Activated naive CD4-positive, alpha-beta T cell treated with anti-CD3 and anti-CD28 coated beads for 36 hours (primary cell): ENCODE measurements around the gene RBM47. TPM values are rescaled to one million over a fixed set of nuclear protein-coding genes. Genes with fewer than 3 reads are reported as not detected.
"Not testable (repeated sequence)": the region's sequence is repeated elsewhere in the genome, so short reads cannot be mapped to it uniquely, and the experiment has no call there.

ENCODE experiments used
- CTCF ChIA-PET: fragments of 350-600 bp; sonication (Branson Sonifier 250); formaldehyde crosslinking; loops from one replicate; lab custom pipeline; 2021; ENCODE audit warnings: antibody characterized with exemption; lab: Charles Lee
- DNase-seq: peaks from one replicate; pipeline ENCODE4 v3.0.0-alpha.2; 2020
- H3K27ac Mint-ChIP-seq: one replicate; pipeline ENCODE4 v1.8.0; 2021; ENCODE audit warnings: mild to moderate bottlenecking, mixed read lengths
- H3K27me3 Mint-ChIP-seq: one replicate; pipeline ENCODE4 v1.8.0; 2021; ENCODE audit warnings: low read depth, mixed read lengths
- H3K36me3 Mint-ChIP-seq: one replicate; pipeline ENCODE4 v1.8.0; 2021; ENCODE audit warnings: low read depth, mixed read lengths
- H3K4me1 Mint-ChIP-seq: one replicate; pipeline ENCODE4 v1.8.0; 2021; ENCODE audit warnings: low read depth, mixed read lengths
- H3K4me3 Mint-ChIP-seq: one replicate; pipeline ENCODE4 v1.8.0; 2021; ENCODE audit warnings: mild to moderate bottlenecking, moderate library complexity, mixed read lengths
- H3K9me3 Mint-ChIP-seq: one replicate; pipeline ENCODE4 v1.8.0; 2021; ENCODE audit warnings: mixed read lengths
- intact Hi-C: fragments of 100-400 bp; cut with micrococcal nuclease; formaldehyde crosslinking; loops from one replicate; pipeline ENCODE4 v1.15.1; 2023
- total RNA-seq, 2 experiments: library from RNA; stranded (reverse); gene quantifications; one replicate each; pipeline ENCODE4 v1.2.3, GENCODE V29; 2021

Gene RBM47
- total RNA-seq, 2 experiments from 2014 or later, result 1.1 to 1.7 TPM

GRCh38 chr4:40419231-40419912, 210.3 kb downstream of the RBM47 start:
- no peaks in the 10 kb centered on the region for H3K36me3 Mint-ChIP-seq
- no peak overlapping the region for H3K4me3 Mint-ChIP-seq
- CTCF ChIA-PET, result no interaction called here
- no peaks in the 10 kb centered on the region for H3K27me3 Mint-ChIP-seq
- intact Hi-C loops, result no loop called here
- no peaks in the 10 kb centered on the region for H3K4me1 Mint-ChIP-seq
- DNase-seq, result no peak
- H3K9me3 Mint-ChIP-seq, result peaks cover 9% of the 10 kb centered on the region
- no peak overlapping the region for H3K27ac Mint-ChIP-seq

- intact Hi-C loops, result no loop called here
Observed at GRCh38 chr4:40418430-40419230, 211.0 kb downstream of the RBM47 start.

GRCh38 chr4:40417941-40418340, 211.7 kb downstream of the RBM47 start:
- DNase-seq, result no peak
- no peaks in the 10 kb centered on the region for H3K4me1 Mint-ChIP-seq
- H3K36me3 Mint-ChIP-seq, result no peaks in the 10 kb centered on the region
- intact Hi-C loops, result no loop called here
- H3K27me3 Mint-ChIP-seq, result no peaks in the 10 kb centered on the region
- no peak overlapping the region for H3K27ac Mint-ChIP-seq
- H3K4me3 Mint-ChIP-seq, result no peak overlapping the region
- CTCF ChIA-PET, result interaction anchor here (0.6 kb wide), 1 partner anchor 1688 kb away, joined by 3 read pairs; no protein-coding TSS in a partner anchor
- peaks cover 9% of the 10 kb centered on the region for H3K9me3 Mint-ChIP-seq

More at GRCh38 chr4:40418430-40419230, 211.0 kb downstream of the RBM47 start:
- H3K27me3 Mint-ChIP-seq, result no peaks in the 10 kb centered on the region
- H3K27ac Mint-ChIP-seq, result no peak overlapping the region
- no peak overlapping the region for H3K4me3 Mint-ChIP-seq
- no peaks in the 10 kb centered on the region for H3K36me3 Mint-ChIP-seq
- peaks cover 9% of the 10 kb centered on the region for H3K9me3 Mint-ChIP-seq
- CTCF ChIA-PET, result no interaction called here
- DNase-seq, result no peak
- no peaks in the 10 kb centered on the region for H3K4me1 Mint-ChIP-seq

GRCh38 chr4:40414673-40415072, 215.0 kb downstream of the RBM47 start:
- CTCF ChIA-PET, result no interaction called here
- Mint-ChIP-seq H3K27me3 (no peaks in the 10 kb centered on the region), H3K4me3 (no peak overlapping the region), H3K4me1 (peaks cover 4% of the 10 kb centered on the region), H3K9me3 (peaks cover 9% of the 10 kb centered on the region), H3K27ac (no peak overlapping the region), H3K36me3 (no peaks in the 10 kb centered on the region)
- no peak for DNase-seq
- intact Hi-C loops, result no loop called here

GRCh38 chr4:40412866-40413795, 216.5 kb downstream of the RBM47 start:
- H3K27ac Mint-ChIP-seq, result no peak overlapping the region
- no peak overlapping the region for H3K4me3 Mint-ChIP-seq
- H3K9me3 Mint-ChIP-seq, result peaks cover 1% of the 10 kb centered on the region
- H3K4me1 Mint-ChIP-seq, result peaks cover 4% of the 10 kb centered on the region
- no peaks in the 10 kb centered on the region for H3K27me3 Mint-ChIP-seq
- DNase-seq, result no peak
- H3K36me3 Mint-ChIP-seq, result no peaks in the 10 kb centered on the region
- intact Hi-C loops, result no loop called here
- CTCF ChIA-PET, result interaction anchor here (0.6 kb wide), 1 partner anchor 75 kb away, joined by 3 read pairs; no protein-coding TSS in a partner anchor

- H3K9me3 Mint-ChIP-seq, result peaks cover 4% of the 10 kb centered on the region
- H3K27me3 Mint-ChIP-seq, result no peaks in the 10 kb centered on the region
- H3K36me3 Mint-ChIP-seq, result peaks cover 4% of the 10 kb centered on the region
- H3K4me1 Mint-ChIP-seq, result peaks cover 4% of the 10 kb centered on the region
- H3K4me3 Mint-ChIP-seq, result no peak overlapping the region
- no peak for DNase-seq
- no peak overlapping the region for H3K27ac Mint-ChIP-seq
- CTCF ChIA-PET, result no interaction called here
- intact Hi-C loops, result no loop called here
Observed at GRCh38 chr4:40412388-40412787, 217.3 kb downstream of the RBM47 start.

GRCh38 chr4:40409835-40410234, 219.8 kb downstream of the RBM47 start:
- Mint-ChIP-seq H3K4me3 (no peak overlapping the region), H3K27me3 (no peaks in the 10 kb centered on the region), H3K9me3 (peaks cover 11% of the 10 kb centered on the region), H3K27ac (no peak overlapping the region), H3K36me3 (peaks cover 4% of the 10 kb centered on the region), H3K4me1 (peaks cover 4% of the 10 kb centered on the region)
- CTCF ChIA-PET, result no interaction called here
- no peak for DNase-seq
- intact Hi-C loops, result no loop called here

- peaks cover 11% of the 10 kb centered on the region for H3K9me3 Mint-ChIP-seq
- H3K27ac Mint-ChIP-seq, H3K4me1 Mint-ChIP-seq, H3K36me3 Mint-ChIP-seq, CTCF ChIA-PET, H3K27me3 Mint-ChIP-seq, DNase-seq, H3K4me3 Mint-ChIP-seq, intact Hi-C loops: not testable (repeated sequence)
Observed at GRCh38 chr4:40407468-40407867, 222.2 kb downstream of the RBM47 start.

GRCh38 chr4:40406340-40406739, 223.3 kb downstream of the RBM47 start:
- H3K4me1 Mint-ChIP-seq, result peaks cover 4% of the 10 kb centered on the region
- peaks cover 11% of the 10 kb centered on the region for H3K9me3 Mint-ChIP-seq
- H3K27ac Mint-ChIP-seq, result no peak overlapping the region
- DNase-seq, result no peak
- intact Hi-C loops, result no loop called here
- H3K4me3 Mint-ChIP-seq, result no peak overlapping the region
- CTCF ChIA-PET, result no interaction called here
- H3K27me3 Mint-ChIP-seq, result no peaks in the 10 kb centered on the region
- H3K36me3 Mint-ChIP-seq, result peaks cover 4% of the 10 kb centered on the region

- H3K27me3 Mint-ChIP-seq, result no peaks in the 10 kb centered on the region
- no peak for DNase-seq
- CTCF ChIA-PET, result no interaction called here
- H3K4me3 Mint-ChIP-seq, result no peak overlapping the region
- H3K9me3 Mint-ChIP-seq, result peaks cover 11% of the 10 kb centered on the region
- no peak overlapping the region for H3K27ac Mint-ChIP-seq
- peaks cover 4% of the 10 kb centered on the region for H3K4me1 Mint-ChIP-seq
- H3K36me3 Mint-ChIP-seq, result peaks cover 4% of the 10 kb centered on the region
- intact Hi-C loops, result no loop called here
Observed at GRCh38 chr4:40405193-40405592, 224.5 kb downstream of the RBM47 start.

GRCh38 chr4:40403081-40403480, 226.6 kb downstream of the RBM47 start:
- no peaks in the 10 kb centered on the region for H3K27me3 Mint-ChIP-seq
- DNase-seq, result no peak
- no peak overlapping the region for H3K27ac Mint-ChIP-seq
- intact Hi-C loops, result no loop called here
- no peaks in the 10 kb centered on the region for H3K4me1 Mint-ChIP-seq
- peaks cover 11% of the 10 kb centered on the region for H3K9me3 Mint-ChIP-seq
- H3K4me3 Mint-ChIP-seq, result no peak overlapping the region
- CTCF ChIA-PET, result no interaction called here
- H3K36me3 Mint-ChIP-seq, result peaks cover 4% of the 10 kb centered on the region

GRCh38 chr4:40402556-40402955, 227.1 kb downstream of the RBM47 start:
- Mint-ChIP-seq H3K36me3 (peaks cover under 1% of the 10 kb centered on the region), H3K4me1 (no peaks in the 10 kb centered on the region), H3K9me3 (peaks cover 8% of the 10 kb centered on the region), H3K27ac (no peak overlapping the region), H3K27me3 (no peaks in the 10 kb centered on the region), H3K4me3 (no peak overlapping the region)
- DNase-seq, result no peak
- intact Hi-C loops, result no loop called here
- CTCF ChIA-PET, result no interaction called here
